Endothelial cell of umbilical vein (primary cell): Measurements from ENCODE around the gene HERC6. TPM values are rescaled to one million over a fixed set of nuclear protein-coding genes. Genes with fewer than 3 reads are reported as not detected.
"Not testable (repeated sequence)": the region's sequence is repeated elsewhere in the genome, so short reads cannot be mapped to it uniquely, and the experiment has no call there.

Source experiments
- BruUV-seq: library from RNA; stranded (reverse); fragments of 400-500 nt; replicated peaks from 2 replicates; lab custom pipeline; 2021; lab: Mats Ljungman, UMichigan
- CTCF ChIA-PET: fragments of 300-600, 350-600 bp; sonication (Branson Sonifier 250); formaldehyde crosslinking; loops from one replicate; lab custom pipeline; 2021; ENCODE audit warnings: antibody characterized with exemption, inconsistent platforms; lab: Charles Lee
- POLR2A ChIA-PET: fragments of 300-600, 350-600 bp; sonication (Branson Sonifier 250); formaldehyde crosslinking; loops from one replicate; lab custom pipeline; 2021; ENCODE audit warnings: antibody characterized with exemption, inconsistent platforms; lab: Charles Lee
- DNase-seq: peaks from one replicate; pipeline ENCODE4 v3.0.0-alpha.2; 2011; ENCODE audit warnings: low read depth, low spot score
- FAIRE-seq: peaks from 2 replicates; lab custom pipeline; 2011; peaks lifted over from hg19 to GRCh38; lab: Jason Lieb, UNC
- H2AFZ ChIP-seq: 2 replicates; pipeline ENCODE4 v1.6.0; 2012; ENCODE audit warnings: low read depth, low read length, control low read depth, inconsistent platforms
- H3K27ac ChIP-seq: 2 replicates; pipeline ENCODE4 v1.5.1; 2011; ENCODE audit warnings: low read depth, mild to moderate bottlenecking, control low read depth, low read length, moderate library complexity; ENCODE audit not compliant: insufficient read depth
- H3K27me3 ChIP-seq, 2 experiments: 2 replicates each; pipeline versions ENCODE4 v1.6.0 to v1.6.1; 2011; ENCODE audit warnings: low read length in 2 of 2, mixed read lengths in 1 of 2; ENCODE audit not compliant: control insufficient read depth in 2 of 2, insufficient read depth in 2 of 2
- H3K36me3 ChIP-seq, 2 experiments: 2 replicates in 1 of 2; 3 replicates in 1 of 2; pipeline ENCODE4 v1.5.1; 2011; ENCODE audit warnings: low read length in 2 of 2, mild to moderate bottlenecking in 1 of 2, moderate library complexity in 1 of 2; ENCODE audit not compliant: control insufficient read depth in 2 of 2, insufficient read depth in 2 of 2; ENCODE audit errors: extremely low read depth in 1 of 2
- H3K4me1 ChIP-seq: 3 replicates; pipeline ENCODE4 v1.5.1; 2011; ENCODE audit warnings: mild to moderate bottlenecking, low read length; ENCODE audit not compliant: control insufficient read depth, insufficient read depth; ENCODE audit errors: extremely low read depth
- H3K4me2 ChIP-seq: 2 replicates; pipeline ENCODE4 v1.6.1; 2011; ENCODE audit warnings: low read length, control low read depth, mixed read lengths; ENCODE audit not compliant: insufficient read depth
- H3K4me3 ChIP-seq, 3 experiments: fragments of 200-600 bp in 1 of 3; sonication (generic), shearing (Covaris generic) in 1 of 3; replicated peaks in 1 of 3; 2 replicates each; pipeline ENCODE4 v1.5.1; 2011 to 2016; ENCODE audit warnings: control low read depth in 3 of 3, low read length in 3 of 3, mild to moderate bottlenecking in 2 of 3, inconsistent platforms in 1 of 3, low read depth in 1 of 3, moderate library complexity in 1 of 3; ENCODE audit not compliant: insufficient read depth in 1 of 3
- H3K79me2 ChIP-seq: 2 replicates; pipeline ENCODE4 v1.6.0; 2012; ENCODE audit warnings: low read length, inconsistent platforms; ENCODE audit not compliant: control insufficient read depth, insufficient read depth
- H3K9ac ChIP-seq: replicated peaks from 2 replicates; pipeline ENCODE3; 2011; ENCODE audit warnings: low read length, control low read depth; ENCODE audit not compliant: insufficient read depth; ENCODE audit errors: extremely low read depth
- H3K9me1 ChIP-seq: replicated peaks from 3 replicates; pipeline ENCODE4 v1.6.0; 2011; ENCODE audit warnings: mild to moderate bottlenecking, low read length; ENCODE audit not compliant: control insufficient read depth, insufficient read depth; ENCODE audit errors: extremely low read depth
- H3K9me3 ChIP-seq: replicated peaks from 2 replicates; pipeline ENCODE4 v1.5.1; 2012; ENCODE audit warnings: low read length, inconsistent platforms; ENCODE audit not compliant: control insufficient read depth, insufficient read depth
- H4K20me1 ChIP-seq: replicated peaks from 2 replicates; pipeline ENCODE3; 2011; ENCODE audit warnings: mild to moderate bottlenecking, low read length; ENCODE audit not compliant: control insufficient read depth, insufficient read depth; ENCODE audit errors: extremely low read depth
- EZH2 ChIP-seq: IDR thresholded peaks from 2 replicates; pipeline ENCODE4 v1.6.1; 2012; ENCODE audit warnings: borderline replicate concordance, low read depth, mild to moderate bottlenecking, moderate library complexity, low read length, inconsistent platforms; ENCODE audit not compliant: severe bottlenecking
- FOS ChIP-seq: IDR thresholded peaks from 2 replicates; pipeline ENCODE4 v1.6.1; 2011; ENCODE audit warnings: mild to moderate bottlenecking, low read length, moderate library complexity, borderline replicate concordance; ENCODE audit not compliant: insufficient read depth
- GATA2 ChIP-seq: IDR thresholded peaks from 2 replicates; pipeline ENCODE4 v1.7.0; 2011; ENCODE audit warnings: low read depth, mild to moderate bottlenecking, moderate library complexity, mixed read lengths, low read length; ENCODE audit not compliant: insufficient read length, insufficient read depth
- JUN ChIP-seq: IDR thresholded peaks from 2 replicates; pipeline ENCODE4 v1.6.1; 2011; ENCODE audit warnings: borderline replicate concordance, low read depth; ENCODE audit not compliant: insufficient read length, insufficient read depth
- MAX ChIP-seq: IDR thresholded peaks from 2 replicates; pipeline ENCODE4 v1.6.1; 2011; ENCODE audit not compliant: insufficient read depth, insufficient read length
- MYC ChIP-seq: IDR thresholded peaks from one replicate; pipeline ENCODE4 v1.6.1; 2011; ENCODE audit warnings: mild to moderate bottlenecking, low read depth, low read length
- POLR2A ChIP-seq: IDR thresholded peaks from 2 replicates; pipeline ENCODE4 v1.6.1; 2012; ENCODE audit warnings: low read depth, mild to moderate bottlenecking, control low read depth, low read length
- POLR2AphosphoS5 ChIP-seq: IDR thresholded peaks from 2 replicates; pipeline ENCODE4 v1.6.1; 2012; ENCODE audit warnings: low read depth, mild to moderate bottlenecking, control low read depth, low read length, moderate library complexity; ENCODE audit not compliant: insufficient read depth
- dilution Hi-C: fragments of 300-500 bp; cut with MboI; formaldehyde crosslinking; loops from one replicate; pipeline ENCODE4 v1.15.0; 2019; ENCODE audit warnings: low sequenced_read_pairs; ENCODE audit not compliant: extremely low pct_ligation_motif_present
- intact Hi-C: fragments of 100-400 bp; cut with micrococcal nuclease; formaldehyde crosslinking; loops from one replicate; pipeline ENCODE4 v1.10.0; 2022
- polyA plus RNA-seq, 4 experiments: library from polyadenylated mRNA; depleted of rRNA in 3 of 4; stranded (reverse) in 3 of 4; unstranded in 1 of 4; fragments of >200 nt; gene quantifications; 2 replicates each; pipeline versions ENCODE4 v1.2.1 to v1.2.3, GENCODE V29; 2011 to 2012; ENCODE audit warnings: missing spikeins in 1 of 4
- total RNA-seq: library from RNA; stranded (reverse); gene quantifications from 2 replicates; pipeline ENCODE4 v1.2.3, GENCODE V29; 2021
- TF ChIP-seq, protein P1 (sequence below), 2 donors: IDR thresholded peaks; 1 replicate in 1 of 2; 2 replicates in 1 of 2; pipeline ENCODE4 v1.5.1; 2011; ENCODE audit warnings: low read length in 2 of 2, mild to moderate bottlenecking in 2 of 2, moderate library complexity in 2 of 2, control low read depth in 1 of 2, inconsistent platforms in 1 of 2, low read depth in 1 of 2; ENCODE audit not compliant: insufficient read depth in 1 of 2; ENCODE audit errors: extremely low read depth in 1 of 2

Gene HERC6
- total and polyA plus RNA-seq, 2 donors (not counting 3 experiments of a cell fraction or from before 2014, with no cell fraction given): 2.1 to 5.0 TPM

DNA sequence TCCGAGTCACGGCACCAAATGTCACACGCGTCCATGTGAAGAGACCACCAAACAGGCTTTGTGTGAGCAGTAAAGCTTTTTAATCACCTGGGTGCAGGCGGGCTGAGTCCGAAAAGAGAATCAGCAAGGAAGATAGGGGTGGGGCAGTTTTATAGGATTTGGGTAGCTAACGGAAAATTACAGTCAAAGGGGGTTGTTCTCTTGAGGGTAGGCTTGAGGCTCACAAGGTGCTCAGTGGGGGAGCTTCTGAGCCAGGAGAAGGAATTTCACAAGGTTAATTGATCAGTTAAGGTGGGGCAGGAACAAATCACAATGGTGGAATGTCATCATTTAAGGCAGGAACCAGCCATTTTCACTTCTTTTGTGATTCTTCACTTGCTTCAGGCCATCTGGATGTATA is 29.9 kb upstream of the HERC6 start:
- POLR2A ChIA-PET, H3K79me2 ChIP-seq, H3K9me3 ChIP-seq, H3K27ac ChIP-seq, intact Hi-C loops, BruUV-seq, H3K9me1 ChIP-seq, H3K9ac ChIP-seq, H4K20me1 ChIP-seq, H2AFZ ChIP-seq, H3K4me2 ChIP-seq, H3K27me3 ChIP-seq, DNase-seq, H3K36me3 ChIP-seq, CTCF ChIA-PET, dilution Hi-C loops, H3K4me1 ChIP-seq, H3K4me3 ChIP-seq, FAIRE-seq: not testable (repeated sequence)

DNA sequence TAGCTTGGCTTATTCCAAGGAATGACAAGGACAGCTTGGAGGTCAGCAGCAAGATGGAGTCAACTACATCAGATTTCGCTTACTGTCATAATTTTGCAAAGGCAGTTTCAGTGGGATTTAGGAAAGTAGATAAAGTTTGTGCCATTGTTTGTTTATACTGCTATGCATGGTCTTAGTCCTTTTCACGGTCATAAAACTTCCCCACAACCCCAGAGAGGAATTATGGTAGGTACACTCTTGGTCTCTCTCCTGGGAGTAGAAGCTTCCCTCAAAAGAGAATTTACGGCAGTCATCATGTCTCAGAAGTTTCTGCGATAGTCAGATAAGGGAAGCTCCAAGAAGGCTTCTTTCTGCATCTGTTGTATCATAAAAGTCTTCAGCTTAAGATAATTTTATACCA is 27.9 kb upstream of the HERC6 start:
- TF ChIP-seq JUN (no peak), FOS (no peak), POLR2A (no peak), MAX (no peak), POLR2AphosphoS5 (no peak), GATA2 (no peak), EZH2 (no peak), MYC (no peak)
- TF ChIP-seq, protein P1, sequence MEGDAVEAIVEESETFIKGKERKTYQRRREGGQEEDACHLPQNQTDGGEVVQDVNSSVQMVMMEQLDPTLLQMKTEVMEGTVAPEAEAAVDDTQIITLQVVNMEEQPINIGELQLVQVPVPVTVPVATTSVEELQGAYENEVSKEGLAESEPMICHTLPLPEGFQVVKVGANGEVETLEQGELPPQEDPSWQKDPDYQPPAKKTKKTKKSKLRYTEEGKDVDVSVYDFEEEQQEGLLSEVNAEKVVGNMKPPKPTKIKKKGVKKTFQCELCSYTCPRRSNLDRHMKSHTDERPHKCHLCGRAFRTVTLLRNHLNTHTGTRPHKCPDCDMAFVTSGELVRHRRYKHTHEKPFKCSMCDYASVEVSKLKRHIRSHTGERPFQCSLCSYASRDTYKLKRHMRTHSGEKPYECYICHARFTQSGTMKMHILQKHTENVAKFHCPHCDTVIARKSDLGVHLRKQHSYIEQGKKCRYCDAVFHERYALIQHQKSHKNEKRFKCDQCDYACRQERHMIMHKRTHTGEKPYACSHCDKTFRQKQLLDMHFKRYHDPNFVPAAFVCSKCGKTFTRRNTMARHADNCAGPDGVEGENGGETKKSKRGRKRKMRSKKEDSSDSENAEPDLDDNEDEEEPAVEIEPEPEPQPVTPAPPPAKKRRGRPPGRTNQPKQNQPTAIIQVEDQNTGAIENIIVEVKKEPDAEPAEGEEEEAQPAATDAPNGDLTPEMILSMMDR (IDR thresholded peaks at IDR 0.05; ENCODE audit: extremely low read depth in 1 of 2, insufficient read depth in 1 of 2, low read depth in 1 of 2, low read length in 2 of 2): no peak
- no peak overlapping the region for H3K4me3 ChIP-seq
- intact Hi-C loops: no loop called here
- H4K20me1 ChIP-seq: no peaks in the 10 kb centered on the region
- no peaks in the 10 kb centered on the region for H3K36me3 ChIP-seq
- H3K9ac ChIP-seq: no peak overlapping the region
- dilution Hi-C loops: no loop called here
- H3K79me2 ChIP-seq: no peaks in the 10 kb centered on the region
- H3K9me3 ChIP-seq: no peaks in the 10 kb centered on the region
- ChIA-PET CTCF (interaction anchor here (1.1 kb wide), 1 partner anchor 9 kb away, joined by 3 read pairs; no protein-coding TSS in a partner anchor), POLR2A (no interaction called here)
- H3K4me1 ChIP-seq: no peaks in the 10 kb centered on the region
- H2AFZ ChIP-seq: no peak overlapping the region
- H3K4me2 ChIP-seq: no peak overlapping the region
- DNase-seq (no peak), FAIRE-seq (no peak)
- no peaks in the 10 kb centered on the region for H3K9me1 ChIP-seq
- H3K27me3 ChIP-seq: no peaks in the 10 kb centered on the region
- H3K27ac ChIP-seq: no peak overlapping the region
- BruUV-seq: no TSS peak
